Breast epithelium (tissue), 4 donors: ENCODE results near the gene POLR2H. TPM values are rescaled to one million over a fixed set of nuclear protein-coding genes. Genes with fewer than 3 reads are reported as not detected.
"Not testable (repeated sequence)": the region's sequence is repeated elsewhere in the genome, so short reads cannot be mapped to it uniquely, and the experiment has no call there.

Source experiments
- DNase-seq, 2 donors: peaks; one replicate each; pipeline ENCODE4 v3.0.0-alpha.2; 2019; ENCODE audit warnings: low spot score in 2 of 2
- H3K27ac ChIP-seq, 2 donors: fragments of 200-600 bp; sonication (generic) in 1 of 2; one replicate each; pipeline ENCODE4 v1.5.1; 2016 to 2019; ENCODE audit warnings: mild to moderate bottlenecking in 1 of 2
- H3K27me3 ChIP-seq, 2 donors: fragments of 200-600 bp; sonication (generic) in 1 of 2; one replicate each; pipeline versions ENCODE4 v1.5.1 to v1.6.0; 2017 to 2019; ENCODE audit warnings: control low read depth in 1 of 2, mild to moderate bottlenecking in 1 of 2
- H3K36me3 ChIP-seq: fragments of 200-600 bp; one replicate; pipeline ENCODE4 v1.5.1; 2019
- H3K4me1 ChIP-seq, 2 donors: fragments of 200-600 bp; sonication (generic); one replicate each; pipeline ENCODE4 v1.5.1; 2016 to 2019; ENCODE audit warnings: control low read depth in 1 of 2
- H3K4me3 ChIP-seq, 3 donors: fragments of 200-600 bp; sonication (generic); 1 replicate in 2 of 3; 2 replicates in 1 of 3; pipeline ENCODE4 v1.5.1; 2016 to 2019; ENCODE audit warnings: mild to moderate bottlenecking in 3 of 3, moderate library complexity in 2 of 3
- H3K9me3 ChIP-seq, 2 donors: fragments of 200-600 bp; sonication (generic) in 1 of 2; one replicate each; pipeline ENCODE4 v1.5.1; 2016 to 2019; ENCODE audit warnings: control low read depth in 1 of 2
- POLR2A ChIP-seq: fragments of 450-650 bp; IDR thresholded peaks from one replicate; pipeline ENCODE4 v1.6.1; 2016; ENCODE audit warnings: antibody characterized with exemption, mild to moderate bottlenecking, moderate library complexity
- POLR2AphosphoS5 ChIP-seq, 3 donors: sonication (generic); formaldehyde crosslinking; IDR thresholded peaks; one replicate each; pipeline ENCODE4 v1.6.1; 2017; ENCODE audit warnings: antibody characterized with exemption in 3 of 3
- intact Hi-C: fragments of 100-400 bp; cut with DNase I; formaldehyde crosslinking; loops from one replicate; pipeline ENCODE4 v1.15.1; 2023; ENCODE audit warnings: low total_unique reads
- total RNA-seq, 3 donors: library from RNA; depleted of rRNA; stranded (reverse); fragments of >200 nt; gene quantifications; one replicate each; pipeline ENCODE4 v1.1.0, GENCODE V29; 2016
- TF ChIP-seq, protein P1 (sequence below), 3 donors: fragments of 450-650 bp; IDR thresholded peaks; one replicate each; pipeline ENCODE4 v1.5.1; 2016 to 2017; ENCODE audit warnings: antibody characterized with exemption in 3 of 3, mild to moderate bottlenecking in 3 of 3, moderate library complexity in 3 of 3

Gene POLR2H
- total RNA-seq, 3 donors from 2014 or later = 63.7 to 101 (median 99.5) TPM

DNA sequence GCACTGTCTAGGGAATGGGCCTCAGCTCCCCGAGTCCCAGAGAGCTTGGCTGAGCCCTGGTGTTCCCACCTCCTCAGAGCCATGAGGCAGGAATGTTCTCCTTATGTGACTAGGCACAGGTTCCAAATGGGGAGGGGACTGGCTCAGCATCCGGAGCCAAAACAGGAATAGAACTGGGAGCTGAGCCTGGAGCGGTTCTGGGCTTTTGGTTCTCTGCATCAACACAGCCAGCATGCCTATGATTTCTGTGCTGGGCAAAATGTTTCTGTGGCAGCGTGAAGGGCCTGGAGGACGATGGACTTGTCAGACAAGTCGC is 24.2 kb upstream of the POLR2H start, which contains the start of gene FAM131A:
FAM131A (plus strand) TSS at position 202 of the 316 bp plus-strand sequence; CDS start at position 233, 31 bp downstream.
- DNase-seq = peak in 1 of 2 donors; percentile 72
- H3K27ac ChIP-seq = peak within 1 kb of the TSS; percentile 98
- intact Hi-C loops = no loop called here
- H3K4me1 ChIP-seq = peaks cover 8 to 11% of the 10 kb centered on the region in 2 donors
- H3K27me3 ChIP-seq = no peaks in the 10 kb centered on the region
- H3K9me3 ChIP-seq = no peaks in the 10 kb centered on the region
- H3K4me3 ChIP-seq = peak within 1 kb of the TSS; percentile 83 to 87 (median 84)
- TF ChIP-seq POLR2A (no peak), POLR2AphosphoS5 (IDR thresholded peaks at IDR 0.05) (peak in 1 of 3 donors; percentile 21)
- peaks cover 5% of the 10 kb centered on the region for H3K36me3 ChIP-seq

DNA sequence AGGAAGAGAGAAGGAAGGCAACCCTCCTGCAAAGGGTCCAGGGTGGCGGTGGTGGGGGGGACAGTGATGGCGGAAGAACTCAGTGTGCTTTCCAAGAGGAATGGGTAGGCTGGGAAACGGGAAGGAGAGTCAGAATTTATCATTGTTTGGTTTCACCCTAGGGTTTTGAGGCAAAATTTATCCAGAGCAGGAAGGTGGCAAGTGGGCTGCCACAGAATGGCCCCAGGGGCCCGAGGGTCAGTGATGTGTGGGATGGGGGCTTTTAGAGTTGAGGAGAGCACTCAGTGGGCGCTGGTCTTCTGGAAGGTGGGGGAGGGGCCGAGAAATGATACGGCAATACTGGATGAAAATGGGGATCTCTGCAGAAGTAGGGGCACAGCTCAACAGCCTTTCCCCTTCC is 23.5 kb upstream of the POLR2H start:
- Histone ChIP-seq H3K36me3 (peaks cover 5% of the 10 kb centered on the region), H3K4me3 (peak overlapping the region in 2 of 3 donors; percentile 83 to 84), H3K9me3 (no peaks in the 10 kb centered on the region), H3K27ac (peak overlapping the region; percentile 98), H3K27me3 (no peaks in the 10 kb centered on the region), H3K4me1 (peaks cover 8 to 11% of the 10 kb centered on the region in 2 donors)
- intact Hi-C loops = loop anchor here (1.0 kb wide), 1 partner anchor 23 kb away; the partner anchor contains the start of genes CLCN2 and POLR2H
- TF ChIP-seq POLR2A (no peak), POLR2AphosphoS5 (IDR thresholded peaks at IDR 0.05) (no peak)
- TF ChIP-seq, protein P1, sequence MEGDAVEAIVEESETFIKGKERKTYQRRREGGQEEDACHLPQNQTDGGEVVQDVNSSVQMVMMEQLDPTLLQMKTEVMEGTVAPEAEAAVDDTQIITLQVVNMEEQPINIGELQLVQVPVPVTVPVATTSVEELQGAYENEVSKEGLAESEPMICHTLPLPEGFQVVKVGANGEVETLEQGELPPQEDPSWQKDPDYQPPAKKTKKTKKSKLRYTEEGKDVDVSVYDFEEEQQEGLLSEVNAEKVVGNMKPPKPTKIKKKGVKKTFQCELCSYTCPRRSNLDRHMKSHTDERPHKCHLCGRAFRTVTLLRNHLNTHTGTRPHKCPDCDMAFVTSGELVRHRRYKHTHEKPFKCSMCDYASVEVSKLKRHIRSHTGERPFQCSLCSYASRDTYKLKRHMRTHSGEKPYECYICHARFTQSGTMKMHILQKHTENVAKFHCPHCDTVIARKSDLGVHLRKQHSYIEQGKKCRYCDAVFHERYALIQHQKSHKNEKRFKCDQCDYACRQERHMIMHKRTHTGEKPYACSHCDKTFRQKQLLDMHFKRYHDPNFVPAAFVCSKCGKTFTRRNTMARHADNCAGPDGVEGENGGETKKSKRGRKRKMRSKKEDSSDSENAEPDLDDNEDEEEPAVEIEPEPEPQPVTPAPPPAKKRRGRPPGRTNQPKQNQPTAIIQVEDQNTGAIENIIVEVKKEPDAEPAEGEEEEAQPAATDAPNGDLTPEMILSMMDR (IDR thresholded peaks at IDR 0.05) = no peak
- no peak for DNase-seq

DNA sequence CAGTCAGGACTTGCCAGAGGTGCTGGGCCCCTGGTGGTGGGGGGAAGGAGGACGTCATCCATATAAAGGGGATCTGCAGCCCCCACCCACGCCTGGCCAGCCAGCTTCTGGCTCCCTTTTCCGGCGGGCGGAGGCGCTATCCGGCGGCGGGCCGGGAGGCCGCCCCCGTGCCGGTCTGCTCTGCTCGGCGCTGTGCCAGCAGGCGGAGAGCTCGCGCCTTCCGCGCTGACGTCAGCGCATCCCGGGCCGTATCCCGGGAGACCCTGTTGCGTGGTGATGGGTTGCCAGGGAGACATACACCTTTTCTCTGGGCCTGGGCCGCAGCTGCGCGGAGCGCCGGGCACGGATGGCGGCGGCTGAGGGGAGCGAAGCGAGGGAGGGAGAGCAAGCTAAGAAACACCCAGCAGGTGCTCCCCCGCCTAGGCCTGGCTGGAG is 23.0 kb upstream of the POLR2H start:
- H3K4me1 ChIP-seq = peaks cover 8 to 11% of the 10 kb centered on the region in 2 donors
- peak overlapping the region; percentile 98 for H3K27ac ChIP-seq
- peak overlapping the region in 2 of 3 donors; percentile 83 to 84 for H3K4me3 ChIP-seq
- intact Hi-C loops = loop anchor here (1.0 kb wide), 1 partner anchor 23 kb away; the partner anchor contains the start of genes CLCN2 and POLR2H
- H3K27me3 ChIP-seq = no peaks in the 10 kb centered on the region
- TF ChIP-seq POLR2AphosphoS5 (IDR thresholded peaks at IDR 0.05) (peak; percentile 31 to 63 (median 35)), POLR2A (no peak)
- TF ChIP-seq, protein P1 (IDR thresholded peaks at IDR 0.05) = peak in 2 of 3 donors; percentile 9 to 11
- peak in 1 of 2 donors; percentile 71 for DNase-seq
- H3K9me3 ChIP-seq = no peaks in the 10 kb centered on the region
- H3K36me3 ChIP-seq = peaks cover 4% of the 10 kb centered on the region

DNA sequence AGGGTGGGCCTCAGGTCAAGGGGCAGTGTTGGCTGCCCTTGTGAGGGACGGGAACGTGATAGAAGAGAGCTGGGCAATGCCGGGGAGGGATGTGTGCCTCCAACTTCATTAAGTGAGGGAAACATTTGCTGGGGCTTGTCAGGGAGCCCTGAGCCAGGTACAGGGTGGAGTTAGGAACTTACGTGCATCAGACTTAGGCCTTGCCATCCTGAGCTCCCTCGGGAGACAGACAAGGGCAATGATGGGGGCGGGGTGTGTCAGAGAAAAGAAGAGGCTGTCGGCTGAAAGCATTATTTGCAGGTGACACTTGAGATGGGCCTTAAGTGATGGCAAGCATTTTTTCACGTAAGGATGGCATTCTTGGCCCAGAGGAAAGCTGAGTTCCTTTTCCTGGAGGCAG is 22.5 kb upstream of the POLR2H start:
- TF ChIP-seq, protein P1 (IDR thresholded peaks at IDR 0.05) = no peak
- TF ChIP-seq POLR2AphosphoS5 (IDR thresholded peaks at IDR 0.05) (no peak), POLR2A (no peak)
- Histone ChIP-seq H3K27me3 (no peaks in the 10 kb centered on the region), H3K9me3 (no peaks in the 10 kb centered on the region), H3K4me3 (peak overlapping the region in 2 of 3 donors; percentile 83 to 84), H3K36me3 (no peaks in the 10 kb centered on the region), H3K27ac (peak overlapping the region; percentile 98), H3K4me1 (peaks cover 8 to 11% of the 10 kb centered on the region in 2 donors)
- intact Hi-C loops = no loop called here
- no peak for DNase-seq

GRCh38 chr3:184339451-184340135 is 21.9 kb upstream of the POLR2H start:
- intact Hi-C loops, H3K9me3 ChIP-seq, H3K27me3 ChIP-seq, DNase-seq, H3K36me3 ChIP-seq, H3K4me3 ChIP-seq: not testable (repeated sequence)
- H3K4me1 ChIP-seq = peaks cover 8 to 11% of the 10 kb centered on the region in 2 donors
- peak overlapping the region in 1 of 2 donors; percentile 98 for H3K27ac ChIP-seq

DNA sequence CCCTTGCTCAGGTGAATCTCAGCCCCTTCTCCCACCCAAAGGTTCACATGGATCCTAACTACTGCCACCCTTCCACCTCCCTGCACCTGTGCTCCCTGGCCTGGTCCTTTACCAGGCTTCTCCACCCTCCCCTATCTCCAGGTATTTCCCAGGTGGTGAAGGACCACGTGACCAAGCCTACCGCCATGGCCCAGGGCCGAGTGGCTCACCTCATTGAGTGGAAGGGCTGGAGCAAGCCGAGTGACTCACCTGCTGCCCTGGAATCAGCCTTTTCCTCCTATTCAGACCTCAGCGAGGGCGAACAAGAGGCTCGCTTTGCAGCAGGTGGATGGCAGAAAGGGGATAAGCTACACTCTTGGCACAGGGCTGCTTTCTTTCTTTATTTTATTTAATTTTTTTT is 19.6 kb upstream of the POLR2H start:
- no peaks in the 10 kb centered on the region for H3K9me3 ChIP-seq
- no peaks in the 10 kb centered on the region for H3K36me3 ChIP-seq
- peak in 1 of 2 donors; percentile 83 for DNase-seq
- peaks cover 8 to 11% of the 10 kb centered on the region in 2 donors for H3K4me1 ChIP-seq
- H3K4me3 ChIP-seq = no peak overlapping the region
- TF ChIP-seq POLR2A = no peak
- no peak for TF ChIP-seq POLR2AphosphoS5 (IDR thresholded peaks at IDR 0.05)
- TF ChIP-seq, protein P1 (IDR thresholded peaks at IDR 0.05) = no peak
- intact Hi-C loops = no loop called here
- no peaks in the 10 kb centered on the region for H3K27me3 ChIP-seq
- peak overlapping the region in 1 of 2 donors; percentile 22 for H3K27ac ChIP-seq
